Erythroblast (primary cell): ENCODE measurements around the gene FBXW4.

Source experiments
- GATA1 ChIP-seq: IDR thresholded peaks from 2 replicates; pipeline ENCODE4 v1.6.1; 2011; ENCODE audit warnings: low read depth, mild to moderate bottlenecking, control low read depth, low read length, moderate library complexity
- POLR2A ChIP-seq: IDR thresholded peaks from 2 replicates; pipeline ENCODE4 v1.6.1; 2011; ENCODE audit warnings: mild to moderate bottlenecking, low read length

DNA sequence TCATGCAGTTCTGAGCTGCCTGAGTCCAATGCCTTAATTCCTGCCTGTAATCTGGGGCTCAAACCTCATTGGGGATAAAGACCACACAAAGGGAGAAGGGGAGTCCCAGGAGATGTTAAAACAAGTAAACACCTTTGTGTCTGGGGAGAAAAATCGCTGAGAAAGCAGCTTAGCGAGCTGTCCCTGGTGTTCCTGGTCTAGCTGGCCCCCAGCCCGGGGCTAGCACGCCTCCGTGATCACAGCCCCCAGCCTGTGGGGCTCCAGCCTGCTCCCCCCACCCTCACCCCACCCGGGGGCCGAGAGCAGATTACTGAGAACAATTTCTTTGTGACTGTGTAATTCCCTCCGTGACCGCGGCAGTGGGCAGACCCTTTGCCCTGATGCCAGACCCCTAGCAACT, 82.1 kb downstream of the FBXW4 start:
- TF ChIP-seq POLR2A (no peak), GATA1 (no peak)
